Endothelial cell of hepatic sinusoid (primary cell): ENCODE measurements around the gene BIN1.

Source experiments
- in situ Hi-C: cut with HindIII; loops from 2 replicates; pipeline ENCODE4 v1.10.0; 2017; ENCODE audit warnings: low sequenced_read_pairs

Gene BIN1

DNA sequence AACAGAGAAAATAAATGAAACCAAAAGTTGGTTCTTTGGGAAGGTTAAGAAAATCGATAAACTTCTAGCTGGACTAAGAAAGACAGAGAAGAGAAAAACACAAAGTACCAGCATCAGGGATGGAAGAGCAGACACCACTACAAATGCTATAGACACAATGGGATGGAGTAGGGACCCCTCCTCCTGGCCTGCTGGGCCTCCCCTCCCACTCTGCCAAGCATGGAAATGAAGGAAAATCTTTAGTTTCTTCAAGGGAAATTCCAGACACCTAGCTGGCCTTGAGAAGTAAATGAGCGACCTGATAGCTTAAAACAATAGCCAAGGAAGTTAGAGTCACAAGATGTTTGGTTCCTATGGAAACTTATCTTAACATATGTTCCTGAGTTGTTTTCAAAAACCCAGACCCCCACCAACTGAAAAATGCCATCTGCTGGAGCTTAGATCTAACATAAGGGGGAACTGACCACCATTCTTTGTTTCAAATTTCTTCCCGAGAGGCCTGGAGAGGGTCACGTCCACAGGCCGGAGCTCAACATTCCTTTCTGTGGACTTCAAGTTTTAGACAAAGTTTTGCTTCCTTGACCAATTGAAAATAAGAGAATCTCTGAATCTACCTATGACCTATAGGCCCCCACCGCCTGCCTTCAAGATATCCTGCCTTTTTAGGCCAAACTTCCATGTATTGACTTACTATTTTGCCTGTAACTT lies 101.9 kb downstream of the BIN1 start:
- in situ Hi-C loops, result loop anchor here (5.0 kb wide), 1 partner anchor 58 kb away; no protein-coding TSS in a partner anchor

DNA sequence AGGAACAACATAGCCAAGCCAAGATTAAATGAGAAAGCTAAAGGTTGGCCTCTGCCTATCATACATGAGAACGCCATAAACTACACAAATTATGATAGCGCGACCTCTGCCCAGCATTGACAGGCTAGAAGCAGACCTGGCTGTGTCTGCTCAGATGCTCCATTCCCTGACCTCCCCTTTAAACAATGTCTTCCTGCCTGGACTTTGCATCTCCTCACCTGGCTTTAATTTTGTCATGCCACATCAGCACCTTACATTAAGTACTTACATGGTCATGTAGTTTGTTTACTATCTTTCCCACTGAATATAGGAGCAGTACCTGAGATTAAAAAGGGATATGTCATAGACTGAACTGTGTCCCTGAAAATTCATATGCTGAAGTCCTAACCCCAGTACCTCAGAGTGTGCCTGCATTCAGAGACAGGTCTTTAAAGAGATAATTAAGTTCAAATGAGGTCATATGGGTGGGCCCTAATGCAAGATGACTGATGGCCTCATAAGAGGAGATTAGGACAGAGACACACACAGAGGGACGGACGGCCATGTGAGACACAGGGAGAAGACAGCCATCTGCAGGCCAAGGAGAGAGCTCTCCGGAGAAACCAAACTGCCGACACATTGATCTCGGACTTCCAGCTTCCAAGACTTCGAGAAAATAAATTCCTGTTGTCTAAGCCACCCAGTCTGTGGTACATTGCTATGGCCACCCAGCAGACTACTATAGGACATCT lies 103.7 kb downstream of the BIN1 start:
- in situ Hi-C loops, result loop anchor here (5.0 kb wide), 1 partner anchor 56 kb away; no protein-coding TSS in a partner anchor

DNA sequence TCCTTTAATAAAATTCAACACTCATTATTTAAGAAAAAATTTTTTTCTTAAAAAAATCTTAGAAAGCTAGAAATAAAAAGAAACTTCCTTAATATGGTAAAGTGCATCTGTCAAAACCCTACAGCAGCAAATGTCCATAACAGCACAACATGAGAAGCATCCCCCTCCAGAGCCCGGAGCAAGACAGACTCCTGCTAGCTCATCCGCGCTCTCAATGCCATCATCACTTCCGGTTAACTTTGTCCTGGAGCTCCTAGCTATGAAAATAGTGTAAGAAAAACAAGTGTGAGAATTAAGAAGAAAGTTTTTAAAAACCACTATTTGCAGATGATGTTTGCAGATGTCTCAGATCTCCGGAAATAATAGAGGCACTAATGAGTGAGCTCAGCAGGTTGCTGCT lies 105.2 kb downstream of the BIN1 start:
- in situ Hi-C loops, result loop anchor here (5.0 kb wide), 1 partner anchor 54 kb away; no protein-coding TSS in a partner anchor

DNA sequence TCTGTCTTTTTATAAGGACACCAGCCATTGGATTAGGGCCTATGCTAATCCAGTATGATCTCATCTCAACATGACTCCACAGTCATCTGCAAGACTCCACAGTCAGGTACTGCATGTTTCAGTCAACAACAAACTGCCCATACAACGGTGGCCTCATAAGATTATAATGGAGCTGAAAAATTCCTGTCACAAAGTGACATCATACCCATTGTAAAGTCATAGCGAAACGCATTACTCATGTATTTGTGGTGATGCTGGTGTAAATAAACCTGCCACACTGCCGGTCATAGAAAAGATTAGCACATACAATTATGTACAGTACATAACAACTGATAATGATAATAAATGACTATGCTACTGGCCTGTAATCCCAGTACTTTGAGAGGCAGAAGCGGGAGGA lies 106.0 kb downstream of the BIN1 start:
- in situ Hi-C loops, result loop anchor here (5.0 kb wide), 1 partner anchor 54 kb away; no protein-coding TSS in a partner anchor

DNA sequence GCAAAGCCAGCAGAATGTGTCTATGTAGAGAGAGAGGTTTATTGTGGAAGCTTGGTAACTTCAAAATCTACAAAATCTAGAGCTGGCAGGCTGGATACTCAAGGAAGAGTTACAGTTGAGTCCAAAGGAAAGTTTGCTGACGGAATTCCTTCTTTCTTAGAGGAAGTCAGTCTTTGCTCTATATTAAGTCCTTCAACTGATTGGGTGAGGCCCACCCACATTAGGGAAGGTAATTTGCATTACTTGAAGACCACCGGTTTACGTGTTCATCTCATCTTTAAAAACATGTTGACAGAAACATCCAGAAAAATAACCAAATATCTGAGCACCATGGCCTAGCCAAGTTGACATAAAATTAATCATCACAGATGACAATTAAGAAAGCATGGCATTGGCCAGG lies 106.8 kb downstream of the BIN1 start:
- in situ Hi-C loops, result loop anchor here (5.0 kb wide), 1 partner anchor 53 kb away; no protein-coding TSS in a partner anchor

DNA sequence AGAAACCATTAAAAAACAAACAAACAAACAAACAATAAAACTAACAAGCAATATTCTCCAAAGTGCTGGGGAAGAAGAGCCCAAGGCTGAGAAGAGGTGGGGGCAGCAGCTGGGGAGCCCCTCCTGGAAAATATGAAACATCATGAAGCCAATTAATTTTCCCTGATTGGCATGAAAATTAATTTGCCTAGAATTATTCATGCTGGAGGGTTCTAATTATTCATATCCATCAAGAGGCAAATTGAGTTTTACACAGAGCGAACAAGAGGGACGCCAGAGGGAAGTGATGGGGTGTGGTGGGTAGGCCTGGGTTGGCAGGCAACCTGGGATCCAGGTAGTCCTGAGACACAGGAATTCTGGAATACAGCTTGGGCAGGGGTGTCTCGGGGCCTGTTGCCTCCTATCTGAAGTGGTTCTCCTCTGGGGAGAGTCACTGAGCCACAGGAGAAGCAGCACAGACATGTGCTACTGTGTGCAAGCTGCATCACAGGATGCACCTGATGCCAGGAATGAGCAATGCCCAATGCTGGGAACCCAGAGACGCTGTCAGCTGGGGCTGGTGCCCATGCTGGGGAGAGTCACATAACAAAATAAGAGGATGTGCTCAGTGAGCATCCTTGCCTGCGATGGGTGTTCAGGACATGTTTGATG lies 107.7 kb downstream of the BIN1 start:
- in situ Hi-C loops, result no loop called here

DNA sequence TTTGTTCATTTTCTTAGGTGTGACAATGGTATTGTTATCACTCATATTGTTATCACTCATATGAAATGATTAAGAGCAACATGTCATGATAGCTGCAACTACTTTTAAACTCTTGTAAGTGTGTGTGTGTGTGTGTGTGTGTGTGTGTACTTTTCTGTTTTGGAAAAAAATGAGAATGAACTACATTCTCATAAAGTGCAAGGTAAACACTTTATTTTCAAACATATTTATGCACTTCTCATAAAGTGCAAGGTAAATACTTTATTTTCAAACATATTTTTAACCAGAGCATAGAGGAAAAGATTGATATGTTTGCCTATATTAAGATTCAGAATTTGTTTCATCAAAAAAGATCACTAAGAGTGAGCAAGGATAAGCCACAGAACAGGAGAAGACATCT lies 108.5 kb downstream of the BIN1 start:
- in situ Hi-C loops, result no loop called here
